H1 (cell line): Measurements from ENCODE around the gene INPP4A. TPM values are rescaled to one million over a fixed set of nuclear protein-coding genes. Genes with fewer than 3 reads are reported as not detected.

ENCODE experiments used
- CTCF ChIA-PET: fragments of 300-600 bp; sonication (Branson Sonifier 250); formaldehyde crosslinking; loops from one replicate; lab custom pipeline; 2021; ENCODE audit not compliant: partially characterized antibody; lab: Charles Lee
- POLR2A ChIA-PET: fragments of 300-600 bp; sonication (Branson Sonifier 250); formaldehyde crosslinking; loops from one replicate; lab custom pipeline; 2021; ENCODE audit warnings: inconsistent platforms; ENCODE audit not compliant: partially characterized antibody; lab: Charles Lee
- DNase-seq, 2 experiments: peaks; one replicate each; pipeline versions ENCODE4 v3.0.0 to v3.0.0-alpha.2; 2010 to 2022; ENCODE audit warnings: low spot score in 2 of 2, low read depth in 1 of 2, mixed read lengths in 1 of 2
- FAIRE-seq: peaks from 2 replicates; lab custom pipeline; 2011; peaks lifted over from hg19 to GRCh38; lab: Jason Lieb, UNC
- H2AFZ ChIP-seq: 2 replicates; pipeline ENCODE4 v1.8.1; 2012; ENCODE audit warnings: low read length, inconsistent platforms
- H2AK5ac ChIP-seq: 2 replicates; pipeline ENCODE4 v1.6.1; 2013; ENCODE audit warnings: low read depth, low read length
- H2BK120ac ChIP-seq: replicated peaks from 2 replicates; pipeline ENCODE3; 2013; ENCODE audit warnings: low read depth, low read length, inconsistent platforms
- H2BK12ac ChIP-seq: 2 replicates; pipeline ENCODE4 v1.6.1; 2013; ENCODE audit warnings: low read depth, low read length
- H2BK15ac ChIP-seq: 2 replicates; pipeline ENCODE4 v1.6.1; 2013; ENCODE audit warnings: low read length
- H2BK20ac ChIP-seq: 2 replicates; pipeline ENCODE4 v1.6.1; 2013; ENCODE audit warnings: low read length
- H2BK5ac ChIP-seq: 2 replicates; pipeline ENCODE4 v1.6.1; 2013; ENCODE audit warnings: low read depth, low read length
- H3K14ac ChIP-seq: 2 replicates; pipeline ENCODE4 v1.6.1; 2013; ENCODE audit warnings: inconsistent platforms; ENCODE audit not compliant: insufficient read length
- H3K18ac ChIP-seq: 2 replicates; pipeline ENCODE4 v1.6.1; 2013; ENCODE audit warnings: low read length; ENCODE audit errors: extremely low read depth
- H3K23ac ChIP-seq: 2 replicates; pipeline ENCODE4 v1.6.1; 2013; ENCODE audit warnings: inconsistent platforms; ENCODE audit not compliant: insufficient read length
- H3K23me2 ChIP-seq: 2 replicates; pipeline ENCODE4 v1.6.1; 2013; ENCODE audit warnings: low read depth, low read length
- H3K27ac ChIP-seq: 2 replicates; pipeline ENCODE4 v1.6.1; 2011; ENCODE audit warnings: low read depth, low read length, inconsistent platforms
- H3K27me3 ChIP-seq, 4 experiments: replicated peaks in 1 of 4; 1 replicate in 1 of 4; 2 replicates in 3 of 4; pipeline versions ENCODE4 v1.6.1 to v1.8.1; 2011 to 2013; ENCODE audit warnings: low read length in 3 of 4, mild to moderate bottlenecking in 3 of 4, inconsistent platforms in 2 of 4, mixed read lengths in 2 of 4, moderate library complexity in 1 of 4; ENCODE audit not compliant: control insufficient read depth in 3 of 4, insufficient read depth in 3 of 4; ENCODE audit errors: extremely low read depth in 1 of 4
- H3K36me3 ChIP-seq, 4 experiments: 2 replicates each; pipeline versions ENCODE4 v1.6.1 to v1.8.1; 2011 to 2013; ENCODE audit warnings: mild to moderate bottlenecking in 4 of 4, low read length in 3 of 4, moderate library complexity in 2 of 4, control low read depth in 1 of 4, inconsistent platforms in 1 of 4; ENCODE audit not compliant: insufficient read depth in 4 of 4, control insufficient read depth in 2 of 4
- H3K4ac ChIP-seq: replicated peaks from 2 replicates; pipeline ENCODE3; 2013; ENCODE audit warnings: low read length, low read depth, mixed read lengths, inconsistent platforms; ENCODE audit not compliant: insufficient read length
- H3K4me1 ChIP-seq, 4 experiments: replicated peaks in 1 of 4; 1 replicate in 1 of 4; 2 replicates in 3 of 4; pipeline versions ENCODE4 v1.6.1 to v1.8.1; 2011 to 2013; ENCODE audit warnings: low read length in 3 of 4, inconsistent platforms in 2 of 4, mixed read lengths in 1 of 4; ENCODE audit not compliant: insufficient read depth in 4 of 4, control insufficient read depth in 3 of 4
- H3K4me2 ChIP-seq, 2 experiments: 2 replicates each; pipeline versions ENCODE4 v1.6.1 to v1.8.1; 2011 to 2013; ENCODE audit warnings: low read depth in 2 of 2, low read length in 2 of 2, control low read depth in 1 of 2, inconsistent platforms in 1 of 2, mild to moderate bottlenecking in 1 of 2; ENCODE audit not compliant: insufficient read depth in 1 of 2
- H3K4me3 ChIP-seq, 4 experiments: fragments of 200-600, 300-600 bp in 1 of 4; sonication (generic), shearing (Covaris generic), sonication (Bioruptor Twin) in 1 of 4; 2 replicates each; pipeline versions ENCODE4 v1.5.1 to v1.8.1; 2011 to 2016; ENCODE audit warnings: low read length in 4 of 4, low read depth in 3 of 4, control low read depth in 2 of 4, inconsistent platforms in 2 of 4, mild to moderate bottlenecking in 2 of 4, mixed read lengths in 1 of 4, moderate library complexity in 1 of 4; ENCODE audit not compliant: insufficient read depth in 2 of 4; ENCODE audit errors: extremely low read depth in 1 of 4
- H3K56ac ChIP-seq: replicated peaks from 2 replicates; pipeline ENCODE3; 2013; ENCODE audit warnings: low read depth, mild to moderate bottlenecking, mixed read lengths, low read length, inconsistent platforms; ENCODE audit not compliant: insufficient read length
- H3K79me1 ChIP-seq: 2 replicates; pipeline ENCODE4 v1.6.1; 2013; ENCODE audit warnings: low read depth, low read length, control low read depth
- H3K79me2 ChIP-seq, 2 experiments: 2 replicates each; pipeline versions ENCODE4 v1.6.1 to v1.8.1; 2012 to 2013; ENCODE audit warnings: low read length in 2 of 2, mild to moderate bottlenecking in 2 of 2, inconsistent platforms in 1 of 2; ENCODE audit not compliant: insufficient read depth in 2 of 2, control insufficient read depth in 1 of 2
- H3K9ac ChIP-seq, 4 experiments: replicated peaks in 1 of 4; 1 replicate in 1 of 4; 2 replicates in 3 of 4; pipeline versions ENCODE4 v1.6.1 to v1.8.1; 2011 to 2013; ENCODE audit warnings: low read depth in 3 of 4, low read length in 3 of 4, control low read depth in 2 of 4, mild to moderate bottlenecking in 2 of 4, moderate library complexity in 2 of 4, inconsistent platforms in 1 of 4; ENCODE audit errors: extremely low read depth in 1 of 4
- H3K9me3 ChIP-seq, 2 experiments: 2 replicates each; pipeline versions ENCODE4 v1.6.1 to v1.8.1; 2012 to 2013; ENCODE audit warnings: mild to moderate bottlenecking in 2 of 2, moderate library complexity in 2 of 2, control low read depth in 1 of 2, inconsistent platforms in 1 of 2, low read depth in 1 of 2, low read length in 1 of 2, mixed read lengths in 1 of 2; ENCODE audit not compliant: insufficient read depth in 2 of 2
- H4K20me1 ChIP-seq, 2 experiments: replicated peaks in 1 of 2; 2 replicates each; pipeline versions ENCODE3 to v1.8.1; 2011 to 2013; ENCODE audit warnings: inconsistent platforms in 2 of 2, low read length in 2 of 2, mild to moderate bottlenecking in 1 of 2; ENCODE audit not compliant: insufficient read depth in 2 of 2, control insufficient read depth in 1 of 2
- H4K5ac ChIP-seq: 2 replicates; pipeline ENCODE4 v1.6.1; 2013; ENCODE audit warnings: low read length, low read depth, mixed read lengths, inconsistent platforms; ENCODE audit not compliant: insufficient read length
- H4K8ac ChIP-seq: 2 replicates; pipeline ENCODE4 v1.8.0; 2013; ENCODE audit warnings: mild to moderate bottlenecking, moderate library complexity, low read length, inconsistent platforms; ENCODE audit not compliant: insufficient read depth; ENCODE audit errors: extremely low read depth
- H4K91ac ChIP-seq: replicated peaks from 2 replicates; pipeline ENCODE3; 2013; ENCODE audit warnings: low read length, mixed read lengths, inconsistent platforms; ENCODE audit not compliant: insufficient read length
- BCL11A ChIP-seq, 2 experiments: IDR thresholded peaks; one replicate each; pipeline ENCODE4 v1.6.1; 2011; ENCODE audit warnings: low read depth in 2 of 2, low read length in 2 of 2, mild to moderate bottlenecking in 2 of 2
- CBX8 ChIP-seq: fragments of 300-800, 300-1000 bp; sonication (generic); IDR thresholded peaks from 2 replicates; pipeline ENCODE4 v1.7.1; 2016; ENCODE audit warnings: low read depth, low read length, borderline replicate concordance
- CEBPB ChIP-seq: IDR thresholded peaks from 2 replicates; pipeline ENCODE4 v1.6.1; 2012; ENCODE audit warnings: low read depth, low read length
- CREB1 ChIP-seq: IDR thresholded peaks from 2 replicates; pipeline ENCODE4 v1.6.1; 2012; ENCODE audit warnings: inconsistent platforms
- FOSL1 ChIP-seq: IDR thresholded peaks from 2 replicates; pipeline ENCODE4 v1.6.1; 2011; ENCODE audit warnings: mild to moderate bottlenecking, low read depth, low read length, moderate library complexity; ENCODE audit not compliant: insufficient read depth
- GTF2F1 ChIP-seq: IDR thresholded peaks from 2 replicates; pipeline ENCODE4 v1.6.1; 2012; ENCODE audit warnings: low read depth, low read length, improper control_type of control experiment, borderline replicate concordance
- HDAC6 ChIP-seq: IDR thresholded peaks from one replicate; pipeline ENCODE4 v1.7.1; 2012; ENCODE audit warnings: low read depth, mild to moderate bottlenecking, inconsistent platforms, low read length, moderate library complexity
- KDM5A ChIP-seq: fragments of 200-600 bp; IDR thresholded peaks from 2 replicates; pipeline ENCODE4 v1.7.1; 2012; ENCODE audit warnings: mild to moderate bottlenecking, low read length, inconsistent platforms, mixed read lengths
- MAFK ChIP-seq: IDR thresholded peaks from 2 replicates; pipeline ENCODE4 v1.6.1; 2012; ENCODE audit warnings: low read depth, mild to moderate bottlenecking, improper control_type of control experiment, low read length
- SIRT6 ChIP-seq: IDR thresholded peaks from one replicate; pipeline ENCODE4 v1.7.1; 2012; ENCODE audit warnings: low read length, inconsistent platforms
- WGBS, 2 experiments: shearing (Covaris generic) in 1 of 2; methylation state at CpG; one replicate each; pipeline versions ENCODE4 v1.1.6 to v1.1.7; 2013 to 2015; ENCODE audit warnings: low lambda C conversion rate in 2 of 2, mixed read lengths in 2 of 2, inconsistent platforms in 1 of 2, low coverage in 1 of 2, missing lambda C conversion rate in 1 of 2; ENCODE audit not compliant: insufficient replicate concordance in 2 of 2, insufficient coverage in 1 of 2, insufficient read length in 1 of 2; ENCODE audit errors: extremely low coverage in 1 of 2, missing lambda C conversion rate in 1 of 2; 5-methylcytosine and 5-hydroxymethylcytosine counted together
- polyA plus RNA-seq, 7 experiments: library from polyadenylated mRNA; depleted of rRNA in 3 of 7; stranded (reverse) in 5 of 7; unstranded in 2 of 7; fragments of >200 nt in 5 of 7; fragments of 200-250 nt in 2 of 7; gene quantifications; 1 replicate in 5 of 7; 2 replicates in 1 of 7; 4 replicates in 1 of 7; pipeline versions ENCODE4 v1.2.1 to v1.2.3, GENCODE V29; 2011 to 2013; ENCODE audit warnings: missing spikeins in 2 of 7, mixed read lengths in 2 of 7
- total RNA-seq: library from RNA; stranded (reverse); fragmentation: NEBNext Ultra II Directional; extraction: Animal tissue kit (Norgen Biotek cat#: 25700); gene quantifications from 2 replicates; pipeline ENCODE4 v1.2.1, GENCODE V29; 2021
- TF ChIP-seq, protein P1 (sequence below): IDR thresholded peaks from 2 replicates; pipeline ENCODE4 v1.6.1; 2011; ENCODE audit warnings: low read depth, mild to moderate bottlenecking, low read length; ENCODE audit not compliant: insufficient read depth
- TF ChIP-seq, protein P2 (sequence below): IDR thresholded peaks from 2 replicates; pipeline ENCODE4 v1.6.1; 2012; ENCODE audit warnings: low read length, inconsistent platforms

The INPP4A gene
- total and polyA plus RNA-seq, 2 of the 8 experiments (the other 6 are each of a cell fraction or from before 2014, with no cell fraction given), result 25.6 to 34.3 TPM

DNA sequence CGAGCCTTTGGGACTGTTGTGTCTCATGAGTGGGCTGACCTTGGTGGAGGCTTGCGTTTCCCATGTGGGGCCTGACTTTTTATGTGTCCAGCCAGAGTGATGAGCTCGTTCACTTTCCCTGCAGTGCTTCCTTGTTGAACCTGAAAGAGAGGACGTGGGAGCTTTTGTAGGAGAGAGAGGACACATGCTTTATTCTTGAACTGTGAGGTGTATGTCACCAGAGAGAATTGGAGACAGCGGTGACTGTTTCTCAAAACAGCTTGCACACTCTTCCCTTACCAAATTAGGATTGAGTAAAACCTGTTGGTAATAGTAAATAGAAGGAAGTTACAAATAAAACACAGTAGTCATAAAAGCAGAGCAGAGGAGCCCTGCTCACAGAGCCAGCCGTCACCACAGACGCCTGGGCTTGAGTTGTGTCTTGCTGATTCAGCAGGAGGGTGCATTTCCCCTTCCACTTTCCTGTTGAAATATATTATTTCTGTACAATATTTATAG, 60.7 kb downstream of the INPP4A start:
- DNase-seq (no peak), FAIRE-seq (no peak)
- Histone ChIP-seq H4K8ac (no peak overlapping the region), H3K9me3 (no peaks in the 10 kb centered on the region), H2BK15ac (no peak overlapping the region), H3K14ac (no peak overlapping the region), H3K56ac (no peak overlapping the region), H2AFZ (no peak overlapping the region), H3K4ac (no peak overlapping the region), H3K27me3 (no peaks in the 10 kb centered on the region), H3K9ac (no peak overlapping the region), H2AK5ac (no peak overlapping the region), H2BK20ac (no peak overlapping the region), H3K23ac (no peak overlapping the region), H4K20me1 (peaks cover 2 to 8% of the 10 kb centered on the region in 2 experiments), H3K23me2 (peaks cover 2% of the 10 kb centered on the region; the same call in 1 of the 2 replicates), H3K27ac (no peak overlapping the region), H3K36me3 (no peaks in the 10 kb centered on the region), H3K4me1 (peaks cover 0 to 4% (median 2%) of the 10 kb centered on the region in 4 experiments; a peak in 4 of 7 replicates), H3K79me1 (peaks cover 7% of the 10 kb centered on the region; the same call in 1 of the 2 replicates), H3K79me2 (peaks cover 0 to 47% of the 10 kb centered on the region in 2 experiments; a peak in 1 of 4 replicates), H4K91ac (no peak overlapping the region), H4K5ac (no peak overlapping the region), H2BK120ac (no peak overlapping the region), H3K18ac (no peak overlapping the region), H2BK12ac (no peak overlapping the region), H2BK5ac (no peak overlapping the region), H3K4me3 (no peak overlapping the region), H3K4me2 (no peak overlapping the region)
- WGBS, 2 experiments, result 82% methylated on average over 7 of the region's 7 CpGs; no CpG with 5 or more reads in 1 of the 2 experiments
- POLR2A ChIA-PET, result interaction anchor here (1.0 kb wide), 1 partner anchor 9 kb away, joined by 3 read pairs; no protein-coding TSS in a partner anchor
- CTCF ChIA-PET, result interaction anchor here (2.0 to 3.3 kb wide), 3 partner anchors 11 to 17 kb away, joined by 4 to 18 read pairs (median 5); no protein-coding TSS in a partner anchor
- TF ChIP-seq CREB1, result no peak
- TF ChIP-seq CEBPB, result no peak
- no peak for TF ChIP-seq HDAC6
- no peak for TF ChIP-seq MAFK
- TF ChIP-seq FOSL1, result no peak
- no peak for TF ChIP-seq BCL11A (IDR thresholded peaks at IDR 0.05; ENCODE audit: low read depth in 2 of 2, low read length in 2 of 2)
- TF ChIP-seq, protein P1, sequence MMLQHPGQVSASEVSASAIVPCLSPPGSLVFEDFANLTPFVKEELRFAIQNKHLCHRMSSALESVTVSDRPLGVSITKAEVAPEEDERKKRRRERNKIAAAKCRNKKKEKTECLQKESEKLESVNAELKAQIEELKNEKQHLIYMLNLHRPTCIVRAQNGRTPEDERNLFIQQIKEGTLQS, result no peak
- no peak for TF ChIP-seq GTF2F1
- TF ChIP-seq KDM5A, result no peak
- no peak for TF ChIP-seq CBX8
- TF ChIP-seq SIRT6, result no peak
- TF ChIP-seq, protein P2, sequence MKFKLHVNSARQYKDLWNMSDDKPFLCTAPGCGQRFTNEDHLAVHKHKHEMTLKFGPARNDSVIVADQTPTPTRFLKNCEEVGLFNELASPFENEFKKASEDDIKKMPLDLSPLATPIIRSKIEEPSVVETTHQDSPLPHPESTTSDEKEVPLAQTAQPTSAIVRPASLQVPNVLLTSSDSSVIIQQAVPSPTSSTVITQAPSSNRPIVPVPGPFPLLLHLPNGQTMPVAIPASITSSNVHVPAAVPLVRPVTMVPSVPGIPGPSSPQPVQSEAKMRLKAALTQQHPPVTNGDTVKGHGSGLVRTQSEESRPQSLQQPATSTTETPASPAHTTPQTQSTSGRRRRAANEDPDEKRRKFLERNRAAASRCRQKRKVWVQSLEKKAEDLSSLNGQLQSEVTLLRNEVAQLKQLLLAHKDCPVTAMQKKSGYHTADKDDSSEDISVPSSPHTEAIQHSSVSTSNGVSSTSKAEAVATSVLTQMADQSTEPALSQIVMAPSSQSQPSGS, result no peak
